Kidney epithelial cell (primary cell): Measurements from ENCODE around the gene MAPKAP1. TPM values are rescaled to one million over a fixed set of nuclear protein-coding genes. Genes with fewer than 3 reads are reported as not detected.

ENCODE experiments used
- DNase-seq: peaks from one replicate; pipeline ENCODE4 v3.0.0-alpha.2; 2010; ENCODE audit warnings: low read depth
- H3K27me3 ChIP-seq: 2 replicates; pipeline ENCODE4 v1.6.0; 2011; ENCODE audit warnings: low read length; ENCODE audit not compliant: control insufficient read depth, insufficient read depth
- H3K36me3 ChIP-seq: 2 replicates; pipeline ENCODE4 v1.5.1; 2011; ENCODE audit warnings: low read length; ENCODE audit not compliant: control insufficient read depth, insufficient read depth
- H3K4me3 ChIP-seq: 2 replicates; pipeline ENCODE4 v1.5.1; 2011; ENCODE audit warnings: low read depth, mild to moderate bottlenecking, control low read depth, low read length
- CTCF ChIP-seq: IDR thresholded peaks from 2 replicates; pipeline ENCODE4 v1.5.1; 2011; ENCODE audit warnings: mild to moderate bottlenecking, moderate library complexity, low read length, control low read depth, inconsistent platforms; ENCODE audit not compliant: insufficient read depth, poor library complexity, severe bottlenecking
- total RNA-seq: library from RNA; depleted of rRNA; stranded (reverse); fragments of >200 nt; gene quantifications from 2 replicates; pipeline ENCODE4 v1.2.3, GENCODE V29; 2015

The MAPKAP1 gene
- total RNA-seq, 1 donor from 2014 or later: 101 TPM

GRCh38 chr9:125537442-125538091, 169.4 kb downstream of the MAPKAP1 start:
- no peak for TF ChIP-seq CTCF
- Histone ChIP-seq H3K36me3 (no peaks in the 10 kb centered on the region), H3K27me3 (no peaks in the 10 kb centered on the region), H3K4me3 (no peak overlapping the region)
- no peak for DNase-seq

- no peak overlapping the region for H3K4me3 ChIP-seq
- no peaks in the 10 kb centered on the region for H3K27me3 ChIP-seq
- H3K36me3 ChIP-seq: no peaks in the 10 kb centered on the region
- TF ChIP-seq CTCF: no peak
- no peak for DNase-seq
Measured at GRCh38 chr9:125536776-125537175, 170.2 kb downstream of the MAPKAP1 start.

GRCh38 chr9:125536167-125536772, 170.7 kb downstream of the MAPKAP1 start:
- no peaks in the 10 kb centered on the region for H3K27me3 ChIP-seq
- no peak for DNase-seq
- no peaks in the 10 kb centered on the region for H3K36me3 ChIP-seq
- no peak for TF ChIP-seq CTCF
- H3K4me3 ChIP-seq: no peak overlapping the region

GRCh38 chr9:125534971-125535701, 171.9 kb downstream of the MAPKAP1 start:
- no peak for TF ChIP-seq CTCF
- Histone ChIP-seq H3K4me3 (no peak overlapping the region), H3K27me3 (no peaks in the 10 kb centered on the region), H3K36me3 (no peaks in the 10 kb centered on the region)
- no peak for DNase-seq

- Histone ChIP-seq H3K4me3 (no peak overlapping the region), H3K27me3 (no peaks in the 10 kb centered on the region), H3K36me3 (no peaks in the 10 kb centered on the region)
- DNase-seq: no peak
- TF ChIP-seq CTCF: no peak
Measured at GRCh38 chr9:125532812-125533594, 174.0 kb downstream of the MAPKAP1 start.
